ENCODE data around the gene GRM4. TPM values are rescaled to one million over a fixed set of nuclear protein-coding genes. Genes with fewer than 3 reads are reported as not detected.

GRM4 gene
- total RNA-seq, 2 experiments from 2014 or later: 0.27 TPM; not detected in 1

DNA sequence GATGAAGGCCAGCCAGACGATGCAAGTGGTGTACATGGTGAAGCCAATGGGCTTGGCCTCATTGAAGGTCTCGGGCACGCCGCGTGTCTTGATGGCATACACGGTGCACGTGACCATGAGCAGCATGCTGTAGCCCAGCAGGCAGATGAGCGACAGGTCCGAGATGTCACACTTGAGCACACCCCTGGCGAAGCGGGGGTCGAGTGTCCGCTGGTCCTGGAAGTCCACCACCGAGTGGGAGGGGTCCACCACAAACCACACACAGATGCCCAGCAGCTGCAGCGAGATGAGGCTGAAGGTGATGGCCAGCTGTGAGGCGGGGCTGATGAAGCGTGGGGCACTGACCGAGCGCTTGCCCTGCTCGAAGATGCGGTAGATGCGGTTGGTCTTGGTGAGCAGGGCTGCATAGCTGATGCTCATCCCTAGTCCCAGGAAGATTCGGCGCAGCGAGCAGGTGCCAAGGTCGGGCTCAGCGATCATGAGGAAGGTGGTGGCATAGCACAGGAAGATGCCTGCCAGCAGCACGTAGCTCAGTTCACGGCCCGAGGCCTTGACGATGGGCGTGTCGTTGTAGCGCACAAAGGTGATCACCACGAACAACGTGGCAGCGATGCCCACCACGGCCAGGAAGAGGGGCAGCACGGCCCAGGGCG is 110.1 kb downstream of the GRM4 start:
- intact Hi-C loops (cut with micrococcal nuclease): no loop called here
- H3K27me3 Mint-ChIP-seq (ENCODE audit: low read depth): no peaks in the 10 kb centered on the region
- H3K9me3 Mint-ChIP-seq: no peaks in the 10 kb centered on the region
- no peaks in the 10 kb centered on the region for H3K36me3 Mint-ChIP-seq (ENCODE audit: low read depth)
- CTCF ChIA-PET: interaction anchor here (0.6 to 2.8 kb wide), 2 partner anchors 8 to 86 kb away, joined by 3 to 8 read pairs; no protein-coding TSS in a partner anchor
- H3K4me3 Mint-ChIP-seq: no peak overlapping the region
- no peak for DNase-seq
- H3K27ac Mint-ChIP-seq: no peak overlapping the region
- no peaks in the 10 kb centered on the region for H3K4me1 Mint-ChIP-seq (ENCODE audit: low read depth)

DNA sequence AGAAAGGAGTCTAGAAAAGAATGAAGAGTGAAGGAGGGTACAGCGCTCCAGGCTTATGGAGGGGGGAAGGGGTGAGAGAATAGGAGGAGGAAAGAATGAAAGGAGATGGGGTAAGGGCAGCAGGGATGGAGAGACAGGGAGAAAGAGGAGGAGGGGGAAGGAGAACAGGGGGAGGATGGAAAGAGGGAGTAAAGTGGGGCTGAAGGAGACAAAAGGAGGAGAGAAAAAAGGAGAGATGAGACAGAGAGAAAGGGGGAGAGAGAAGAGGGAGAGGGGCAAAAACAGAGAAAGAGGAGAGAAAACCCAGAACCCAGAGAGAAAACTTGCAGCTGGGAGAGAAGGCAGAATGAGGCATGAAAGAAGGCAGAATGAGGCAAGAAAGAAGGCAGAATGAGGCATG is 110.7 kb downstream of the GRM4 start:
- H3K27me3 Mint-ChIP-seq (ENCODE audit: low read depth): no peaks in the 10 kb centered on the region
- intact Hi-C loops (cut with micrococcal nuclease): no loop called here
- DNase-seq: no peak
- H3K36me3 Mint-ChIP-seq (ENCODE audit: low read depth): no peaks in the 10 kb centered on the region
- CTCF ChIA-PET: no interaction called here
- no peaks in the 10 kb centered on the region for H3K9me3 Mint-ChIP-seq
- H3K4me3 Mint-ChIP-seq: no peak overlapping the region
- H3K4me1 Mint-ChIP-seq (ENCODE audit: low read depth): no peaks in the 10 kb centered on the region
- no peak overlapping the region for H3K27ac Mint-ChIP-seq

DNA sequence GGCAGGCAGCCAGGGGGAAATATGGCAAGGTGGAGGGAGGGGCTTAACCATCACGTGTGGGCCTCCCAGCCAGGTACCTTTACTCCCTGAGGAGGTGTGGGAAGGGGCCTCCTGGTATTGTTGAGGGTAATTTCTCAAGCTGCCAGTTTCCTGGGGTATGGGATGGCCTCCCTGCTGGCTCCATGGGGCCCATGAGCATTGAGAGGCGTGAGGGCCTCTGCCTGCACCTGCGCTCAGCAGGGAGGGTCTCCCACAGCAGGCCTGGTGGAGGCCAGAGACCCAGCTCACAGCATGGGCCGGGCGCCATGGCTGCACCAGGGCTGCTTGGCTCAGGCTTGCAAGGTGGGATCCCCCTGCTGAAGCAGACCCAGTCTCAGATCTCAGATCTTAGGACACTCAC is 113.0 kb downstream of the GRM4 start:
- CTCF ChIA-PET: interaction anchor here (0.9 kb wide), 1 partner anchor 22 kb away, joined by 3 read pairs; no protein-coding TSS in a partner anchor
- Mint-ChIP-seq H3K9me3 (no peaks in the 10 kb centered on the region), H3K4me1 (ENCODE audit: low read depth) (no peaks in the 10 kb centered on the region), H3K36me3 (ENCODE audit: low read depth) (no peaks in the 10 kb centered on the region), H3K27ac (no peak overlapping the region), H3K4me3 (no peak overlapping the region), H3K27me3 (ENCODE audit: low read depth) (no peaks in the 10 kb centered on the region)
- no peak for DNase-seq
- intact Hi-C loops (cut with micrococcal nuclease): no loop called here

DNA sequence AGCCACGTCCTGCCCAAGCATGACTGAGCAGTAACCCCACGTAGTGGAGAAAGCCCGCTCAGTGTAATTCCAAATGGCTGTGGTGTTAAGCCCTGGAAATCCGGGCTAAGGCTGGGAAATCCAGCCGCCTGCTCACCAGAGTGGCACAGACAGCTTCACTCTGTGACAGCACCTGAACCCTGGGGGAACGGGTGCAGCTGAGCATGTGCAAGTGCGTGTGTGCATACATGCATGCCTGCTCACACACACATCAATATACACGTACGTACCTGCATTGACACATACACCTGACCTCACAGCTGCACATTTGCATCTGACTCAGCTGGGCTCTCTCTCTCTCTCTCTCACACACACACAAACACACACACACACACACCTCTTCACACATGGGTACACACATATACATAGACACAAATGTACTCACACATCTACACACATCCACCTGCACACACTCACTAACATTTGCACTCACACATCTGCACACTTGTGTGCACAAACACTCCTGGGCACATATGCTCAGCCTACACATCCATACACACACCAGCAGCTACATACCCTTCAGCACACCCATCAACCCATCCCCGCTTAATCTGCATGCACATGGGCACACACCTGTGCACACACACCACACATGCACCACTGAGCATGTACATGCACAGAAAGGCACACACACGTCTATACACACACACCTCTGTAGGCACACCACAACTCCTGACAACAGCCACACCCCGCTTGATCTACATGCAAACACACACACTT is 114.1 kb downstream of the GRM4 start:
- Mint-ChIP-seq H3K9me3 (no peaks in the 10 kb centered on the region), H3K27me3 (ENCODE audit: low read depth) (no peaks in the 10 kb centered on the region), H3K4me1 (ENCODE audit: low read depth) (no peaks in the 10 kb centered on the region), H3K27ac (no peak overlapping the region), H3K36me3 (ENCODE audit: low read depth) (no peaks in the 10 kb centered on the region), H3K4me3 (no peak overlapping the region)
- CTCF ChIA-PET: no interaction called here
- intact Hi-C loops (cut with micrococcal nuclease): no loop called here
- DNase-seq: no peak

DNA sequence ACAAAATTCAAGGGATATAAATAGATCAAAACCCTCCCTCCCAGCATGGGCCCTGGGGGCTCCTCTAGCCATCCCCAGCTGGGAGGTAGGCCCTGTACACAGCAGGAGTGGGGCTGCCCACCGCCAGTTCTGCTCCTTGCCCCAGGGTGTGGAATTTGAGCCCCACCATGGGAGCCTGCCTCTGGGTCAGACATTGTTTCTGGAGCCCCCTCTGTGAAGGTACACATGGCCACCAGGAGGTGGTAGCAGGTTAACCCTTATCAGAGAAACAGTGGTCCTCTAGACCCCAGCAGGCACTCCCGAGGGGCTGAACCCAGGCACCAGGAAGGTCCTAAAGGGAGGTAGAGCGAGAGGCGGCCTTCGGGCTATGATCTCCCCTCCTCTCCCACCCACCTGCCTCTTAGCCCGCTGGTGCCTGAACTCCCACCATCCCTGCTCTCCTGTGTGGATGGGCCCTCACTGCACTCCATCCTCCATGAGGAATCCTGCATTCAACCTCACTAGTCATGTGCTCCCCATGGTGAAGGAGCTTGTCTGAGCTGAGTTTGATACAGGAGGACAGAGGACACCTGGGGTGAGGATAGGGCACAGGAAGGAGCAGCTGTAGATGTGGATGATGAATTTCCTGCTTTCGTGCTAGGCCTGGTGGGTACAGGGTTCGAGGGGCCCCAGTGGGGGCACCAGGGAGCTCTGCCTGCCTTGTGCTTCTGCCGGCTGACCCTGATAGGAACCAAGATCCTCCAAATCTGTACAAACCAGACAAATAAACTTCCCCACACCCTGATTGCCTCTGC is 114.9 kb downstream of the GRM4 start:
- no peak overlapping the region for H3K27ac Mint-ChIP-seq
- no peak for DNase-seq
- no peaks in the 10 kb centered on the region for H3K4me1 Mint-ChIP-seq (ENCODE audit: low read depth)
- H3K9me3 Mint-ChIP-seq: no peaks in the 10 kb centered on the region
- H3K4me3 Mint-ChIP-seq: no peak overlapping the region
- intact Hi-C loops (cut with micrococcal nuclease): no loop called here
- H3K36me3 Mint-ChIP-seq (ENCODE audit: low read depth): no peaks in the 10 kb centered on the region
- H3K27me3 Mint-ChIP-seq (ENCODE audit: low read depth): no peaks in the 10 kb centered on the region
- CTCF ChIA-PET: no interaction called here

DNA sequence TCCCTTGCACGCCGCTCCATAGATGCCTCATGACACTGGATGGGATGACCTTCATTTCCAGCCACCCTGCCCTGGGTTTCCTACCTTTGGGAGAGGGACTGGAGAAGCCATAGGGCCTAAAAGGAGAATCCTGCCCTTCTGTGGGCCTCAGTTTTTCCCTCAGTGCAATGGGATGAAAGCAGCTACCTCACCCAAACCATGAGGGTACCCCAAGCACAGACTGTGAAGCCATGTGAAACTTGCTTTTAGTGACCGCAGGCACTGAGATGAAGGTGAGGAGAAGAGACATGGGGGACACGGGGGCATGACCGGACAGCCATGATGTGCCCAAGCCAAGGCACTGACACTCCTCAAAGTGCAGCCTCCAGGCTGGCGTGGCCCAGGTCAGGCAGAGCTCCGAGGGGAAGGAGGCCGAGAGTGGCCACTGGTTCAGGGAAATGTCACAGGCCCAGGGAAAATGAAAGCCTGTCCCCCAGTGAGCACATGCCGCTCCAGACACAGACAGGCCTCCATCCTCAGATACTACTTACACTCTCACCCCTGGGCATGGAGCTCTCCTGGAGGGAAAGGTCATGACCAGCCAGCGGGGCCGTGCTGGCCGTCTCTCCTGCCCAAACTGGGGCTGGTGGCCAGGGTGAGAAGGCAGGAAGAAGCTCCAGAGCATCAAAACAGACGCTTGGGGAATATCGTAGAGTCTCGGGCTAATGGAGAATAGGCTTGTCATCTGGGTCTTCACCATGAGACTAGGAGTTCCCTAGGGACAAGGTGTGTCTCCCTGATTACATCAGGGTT is 116.2 kb downstream of the GRM4 start:
- Mint-ChIP-seq H3K36me3 (ENCODE audit: low read depth) (no peaks in the 10 kb centered on the region), H3K9me3 (no peaks in the 10 kb centered on the region), H3K4me3 (no peak overlapping the region), H3K4me1 (ENCODE audit: low read depth) (no peaks in the 10 kb centered on the region), H3K27ac (no peak overlapping the region), H3K27me3 (ENCODE audit: low read depth) (no peaks in the 10 kb centered on the region)
- intact Hi-C loops (cut with micrococcal nuclease): no loop called here
- DNase-seq: no peak
- CTCF ChIA-PET: interaction anchor here (4.0 kb wide), 1 partner anchor 260 kb away, joined by 66 read pairs; no protein-coding TSS in a partner anchor

DNA sequence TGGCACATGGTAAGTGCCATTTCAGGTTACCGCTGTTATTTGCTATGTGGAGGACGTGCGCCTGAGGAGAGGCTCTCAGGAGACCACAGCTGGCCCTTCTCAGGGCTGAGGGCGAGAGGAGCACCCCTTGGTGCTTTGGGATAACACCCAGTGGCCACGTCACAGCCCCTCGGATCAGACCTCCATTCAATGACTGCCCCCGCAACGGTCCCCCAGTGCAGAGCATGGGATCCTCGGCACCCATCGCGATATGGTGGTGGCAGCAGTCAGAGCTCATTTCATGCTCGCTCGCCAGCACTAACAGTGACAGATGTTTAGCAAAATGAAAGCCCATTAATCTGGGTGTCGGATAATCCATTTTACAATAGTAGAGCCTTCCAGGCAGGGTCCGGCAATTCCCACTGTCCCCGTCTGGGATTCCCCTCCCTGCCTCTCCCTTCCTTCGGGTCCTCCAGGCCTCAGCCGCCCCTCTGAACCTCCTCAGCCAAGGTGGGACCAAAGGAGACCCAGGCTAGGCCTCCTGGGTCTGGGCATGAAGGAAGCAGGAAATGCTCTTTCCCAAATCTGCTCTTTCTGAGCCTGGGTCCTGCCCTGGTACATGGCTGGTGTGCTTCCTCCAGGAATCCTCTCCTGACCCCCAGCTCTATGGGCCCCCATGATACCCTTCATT is 117.1 kb downstream of the GRM4 start:
- H3K36me3 Mint-ChIP-seq (ENCODE audit: low read depth): no peaks in the 10 kb centered on the region
- H3K9me3 Mint-ChIP-seq: no peaks in the 10 kb centered on the region
- H3K4me3 Mint-ChIP-seq: no peak overlapping the region
- no peak for DNase-seq
- intact Hi-C loops (cut with micrococcal nuclease): no loop called here
- H3K27ac Mint-ChIP-seq: no peak overlapping the region
- H3K27me3 Mint-ChIP-seq (ENCODE audit: low read depth): no peaks in the 10 kb centered on the region
- CTCF ChIA-PET: interaction anchor here (0.7 to 4.0 kb wide), 7 partner anchors 9 to 317 kb away, joined by 3 to 66 read pairs (median 6); partner anchors contain the start of gene UQCC2
- H3K4me1 Mint-ChIP-seq (ENCODE audit: low read depth): no peaks in the 10 kb centered on the region

DNA sequence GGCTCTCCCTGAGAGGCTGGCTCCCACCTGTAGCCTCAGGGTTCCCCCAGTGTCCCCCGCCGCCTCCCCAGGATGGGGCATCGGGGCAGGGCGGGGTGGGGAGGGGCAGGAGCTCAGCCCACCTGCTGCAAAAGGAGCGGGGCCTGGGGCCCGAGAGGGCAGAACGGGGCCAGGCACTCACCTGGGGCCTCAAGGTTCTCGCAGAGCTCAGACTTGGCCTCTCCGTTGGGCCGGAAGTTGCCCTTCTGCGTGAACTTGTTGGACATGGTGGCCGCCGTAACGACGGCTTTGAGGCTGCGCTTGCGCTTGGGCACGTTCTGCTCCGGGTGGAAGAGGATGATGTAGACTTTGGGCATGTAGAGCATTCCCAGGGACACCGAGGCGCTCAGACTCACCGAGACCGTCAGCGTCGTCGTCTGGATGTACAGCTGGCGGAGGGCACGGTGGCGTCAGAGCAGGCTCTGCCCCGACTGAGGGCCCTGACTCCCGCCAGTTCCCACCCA is 117.9 kb downstream of the GRM4 start:
- no peaks in the 10 kb centered on the region for H3K27me3 Mint-ChIP-seq (ENCODE audit: low read depth)
- H3K36me3 Mint-ChIP-seq (ENCODE audit: low read depth): no peaks in the 10 kb centered on the region
- DNase-seq: no peak
- H3K4me1 Mint-ChIP-seq (ENCODE audit: low read depth): no peaks in the 10 kb centered on the region
- no peak overlapping the region for H3K27ac Mint-ChIP-seq
- CTCF ChIA-PET: interaction anchor here (0.6 to 4.0 kb wide), 21 partner anchors 9 to 436 kb away, joined by 3 to 66 read pairs (median 3); partner anchors contain the start of genes IP6K3 and UQCC2
- intact Hi-C loops (cut with micrococcal nuclease): loop anchor here (1.0 to 2.0 kb wide), 3 partner anchors 171 to 284 kb away; no protein-coding TSS in a partner anchor
- H3K9me3 Mint-ChIP-seq: no peaks in the 10 kb centered on the region
- H3K4me3 Mint-ChIP-seq: no peak overlapping the region

DNA sequence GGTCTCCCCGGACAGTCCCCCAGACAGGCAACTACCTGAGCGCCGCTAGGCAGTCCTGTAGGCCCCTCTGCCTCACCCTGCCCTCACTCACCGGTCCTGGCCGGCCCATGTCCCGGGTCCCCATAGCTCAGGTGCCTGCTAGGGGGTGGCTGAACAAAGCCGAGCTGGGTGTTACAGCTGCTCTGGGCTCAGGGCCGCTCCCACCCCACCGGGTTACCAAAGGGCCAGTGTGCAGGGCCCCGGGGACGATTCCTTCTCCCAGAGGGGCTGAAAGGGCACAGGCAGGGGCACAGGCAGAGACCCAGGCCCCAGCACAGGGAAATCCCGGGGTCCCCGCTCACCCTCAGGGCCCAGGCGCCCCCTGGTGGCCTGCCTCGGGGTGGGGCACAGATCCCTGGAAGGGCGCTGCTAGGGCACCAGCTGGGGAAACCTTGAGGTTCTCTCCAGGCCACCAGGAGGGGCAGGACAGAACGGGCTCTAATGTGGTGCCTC is 118.4 kb downstream of the GRM4 start:
- H3K27ac Mint-ChIP-seq: no peak overlapping the region
- intact Hi-C loops (cut with micrococcal nuclease): loop anchor here (1.0 to 2.0 kb wide), 3 partner anchors 171 to 283 kb away; no protein-coding TSS in a partner anchor
- H3K4me1 Mint-ChIP-seq (ENCODE audit: low read depth): no peaks in the 10 kb centered on the region
- H3K9me3 Mint-ChIP-seq: no peaks in the 10 kb centered on the region
- no peaks in the 10 kb centered on the region for H3K27me3 Mint-ChIP-seq (ENCODE audit: low read depth)
- no peak overlapping the region for H3K4me3 Mint-ChIP-seq
- peak; percentile 63 for DNase-seq
- H3K36me3 Mint-ChIP-seq (ENCODE audit: low read depth): no peaks in the 10 kb centered on the region
- CTCF ChIA-PET: interaction anchor here (0.6 to 4.0 kb wide), 21 partner anchors 10 to 547 kb away, joined by 3 to 66 read pairs (median 3); partner anchors contain the start of genes IP6K3 and UQCC2

DNA sequence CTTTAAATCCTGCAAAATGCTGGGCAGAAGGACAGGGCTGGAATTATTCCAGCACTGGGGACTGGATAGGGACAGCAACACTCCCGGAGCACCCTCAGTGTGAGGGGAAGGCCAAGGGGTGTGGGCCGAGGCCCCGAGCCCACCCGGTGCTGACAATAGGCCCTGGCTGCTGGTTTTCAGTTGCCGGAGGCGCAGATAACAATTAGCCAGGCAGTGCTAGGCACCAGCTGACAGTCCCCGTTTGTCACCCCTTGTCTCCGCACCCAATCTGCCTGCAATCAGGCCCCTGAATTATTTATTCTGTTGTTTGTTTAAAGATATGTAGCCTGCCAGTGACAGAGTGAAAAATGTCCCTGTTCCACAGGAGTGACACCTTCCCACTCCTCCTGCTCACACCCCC is 120.0 kb downstream of the GRM4 start:
- intact Hi-C loops (cut with micrococcal nuclease): loop anchor here (2.0 kb wide), 1 partner anchor 169 kb away; no protein-coding TSS in a partner anchor
- no peaks in the 10 kb centered on the region for H3K27me3 Mint-ChIP-seq (ENCODE audit: low read depth)
- H3K27ac Mint-ChIP-seq: no peak overlapping the region
- no peaks in the 10 kb centered on the region for H3K36me3 Mint-ChIP-seq (ENCODE audit: low read depth)
- H3K9me3 Mint-ChIP-seq: no peaks in the 10 kb centered on the region
- no peaks in the 10 kb centered on the region for H3K4me1 Mint-ChIP-seq (ENCODE audit: low read depth)
- CTCF ChIA-PET: interaction anchor here (1.0 to 2.4 kb wide), 5 partner anchors 254 to 314 kb away, joined by 3 to 15 read pairs (median 8); partner anchors contain the start of gene UQCC2
- no peak for DNase-seq
- H3K4me3 Mint-ChIP-seq: no peak overlapping the region
